Astrocyte (in vitro differentiated cells and primary cell): ENCODE measurements around the gene CDKAL1. TPM values are rescaled to one million over a fixed set of nuclear protein-coding genes. Genes with fewer than 3 reads are reported as not detected.

Experiments
- DNase-seq: peaks from one replicate; pipeline ENCODE4 v3.0.0-alpha.2; 2010; ENCODE audit warnings: low read depth
- FAIRE-seq: peaks from 2 replicates; lab custom pipeline; 2011; peaks lifted over from hg19 to GRCh38; lab: Jason Lieb, UNC
- H2AFZ ChIP-seq: 2 replicates; pipeline ENCODE4 v1.6.0; 2012; ENCODE audit warnings: low read depth, low read length, inconsistent platforms
- H3K27ac ChIP-seq: 2 replicates; pipeline ENCODE4 v1.5.1; 2011; ENCODE audit warnings: low read depth, low read length, inconsistent platforms
- H3K27me3 ChIP-seq: 2 replicates; pipeline ENCODE4 v1.6.0; 2011; ENCODE audit warnings: low read length, inconsistent platforms; ENCODE audit not compliant: insufficient read depth
- H3K36me3 ChIP-seq: 2 replicates; pipeline ENCODE4 v1.5.1; 2011; ENCODE audit warnings: low read length, inconsistent platforms; ENCODE audit not compliant: insufficient read depth
- H3K4me1 ChIP-seq: 2 replicates; pipeline ENCODE4 v1.5.1; 2011; ENCODE audit warnings: low read length, inconsistent platforms; ENCODE audit not compliant: insufficient read depth
- H3K4me2 ChIP-seq: 2 replicates; pipeline ENCODE4 v1.6.0; 2012; ENCODE audit warnings: low read length, inconsistent platforms
- H3K4me3 ChIP-seq: 2 replicates; pipeline ENCODE4 v1.5.1; 2011; ENCODE audit warnings: low read depth, mild to moderate bottlenecking, low read length, inconsistent platforms; ENCODE audit not compliant: insufficient read depth
- H3K79me2 ChIP-seq: 2 replicates; pipeline ENCODE4 v1.6.0; 2012; ENCODE audit warnings: mild to moderate bottlenecking, low read length, inconsistent platforms; ENCODE audit not compliant: insufficient read depth
- H3K9ac ChIP-seq: 2 replicates; pipeline ENCODE4 v1.6.0; 2012; ENCODE audit warnings: mild to moderate bottlenecking, low read length, inconsistent platforms
- H3K9me3 ChIP-seq: 2 replicates; pipeline ENCODE4 v1.5.1; 2012; ENCODE audit warnings: low read depth, mild to moderate bottlenecking, low read length, inconsistent platforms; ENCODE audit not compliant: insufficient read depth
- H4K20me1 ChIP-seq: 2 replicates; pipeline ENCODE4 v1.6.0; 2012; ENCODE audit warnings: low read length, inconsistent platforms; ENCODE audit not compliant: insufficient read depth
- H3K27ac Mint-ChIP-seq: one replicate; pipeline ENCODE4 v1.8.0; 2021; ENCODE audit warnings: mild to moderate bottlenecking, mixed read lengths; ENCODE audit not compliant: unreplicated experiment
- H3K27me3 Mint-ChIP-seq: one replicate; pipeline ENCODE4 v1.8.0; 2021; ENCODE audit warnings: low read depth, mixed read lengths; ENCODE audit not compliant: unreplicated experiment
- H3K36me3 Mint-ChIP-seq: one replicate; pipeline ENCODE4 v1.8.0; 2021; ENCODE audit warnings: low read depth, mixed read lengths; ENCODE audit not compliant: unreplicated experiment
- H3K4me1 Mint-ChIP-seq: one replicate; pipeline ENCODE4 v1.8.0; 2021; ENCODE audit warnings: low read depth, mixed read lengths; ENCODE audit not compliant: unreplicated experiment
- H3K4me3 Mint-ChIP-seq: one replicate; pipeline ENCODE4 v1.8.0; 2021; ENCODE audit warnings: mild to moderate bottlenecking, moderate library complexity, mixed read lengths; ENCODE audit not compliant: unreplicated experiment
- H3K9me3 Mint-ChIP-seq: one replicate; pipeline ENCODE4 v1.8.0; 2021; ENCODE audit warnings: mild to moderate bottlenecking, mixed read lengths; ENCODE audit not compliant: unreplicated experiment
- CTCF ChIP-seq: IDR thresholded peaks from 2 replicates; pipeline ENCODE4 v1.5.1; 2011; ENCODE audit warnings: low read depth, mild to moderate bottlenecking, inconsistent platforms, low read length, moderate library complexity; ENCODE audit not compliant: insufficient read depth
- EZH2 ChIP-seq: IDR thresholded peaks from 2 replicates; pipeline ENCODE4 v1.6.1; 2012; ENCODE audit warnings: mild to moderate bottlenecking, low read length, inconsistent platforms; ENCODE audit not compliant: insufficient read depth
- total RNA-seq: library from RNA; stranded (reverse); gene quantifications from 2 replicates; pipeline ENCODE4 v1.2.1, GENCODE V29; 2021

The CDKAL1 gene
- total RNA-seq, 1 donor from 2014 or later: 13.7 TPM

- H3K4me3 ChIP-seq: no peak overlapping the region
- no peak for FAIRE-seq
- H3K36me3 Mint-ChIP-seq: peaks cover 2% of the 10 kb centered on the region
Measured at GRCh38 chr6:20996099-20996498, 461.8 kb downstream of the CDKAL1 start.

GRCh38 chr6:20997143-20997769 is 463.0 kb downstream of the CDKAL1 start:
- FAIRE-seq: no peak
- Mint-ChIP-seq H3K4me1 (peaks cover 13% of the 10 kb centered on the region), H3K9me3 (no peaks in the 10 kb centered on the region), H3K27me3 (no peaks in the 10 kb centered on the region), H3K36me3 (peaks cover 2% of the 10 kb centered on the region), H3K4me3 (no peak overlapping the region), H3K27ac (no peak overlapping the region)
- Histone ChIP-seq H4K20me1 (no peaks in the 10 kb centered on the region), H2AFZ (no peak overlapping the region), H3K79me2 (no peaks in the 10 kb centered on the region), H3K36me3 (no peaks in the 10 kb centered on the region), H3K27me3 (no peaks in the 10 kb centered on the region), H3K4me1 (peaks cover 7% of the 10 kb centered on the region), H3K9ac (no peak overlapping the region), H3K27ac (no peak overlapping the region), H3K4me2 (no peak overlapping the region), H3K9me3 (no peaks in the 10 kb centered on the region), H3K4me3 (no peak overlapping the region)
- TF ChIP-seq CTCF (no peak), EZH2 (no peak)
- no peak for DNase-seq

More at GRCh38 chr6:20996099-20996498, 461.8 kb downstream of the CDKAL1 start:
- Mint-ChIP-seq H3K4me1 (peaks cover 11% of the 10 kb centered on the region), H3K9me3 (no peaks in the 10 kb centered on the region), H3K27ac (no peak overlapping the region), H3K4me3 (no peak overlapping the region), H3K27me3 (no peaks in the 10 kb centered on the region)
- Histone ChIP-seq H3K27me3 (no peaks in the 10 kb centered on the region), H3K27ac (no peak overlapping the region), H3K36me3 (no peaks in the 10 kb centered on the region), H3K79me2 (no peaks in the 10 kb centered on the region), H3K9me3 (no peaks in the 10 kb centered on the region), H3K9ac (no peak overlapping the region), H3K4me2 (no peak overlapping the region), H2AFZ (no peak overlapping the region), H4K20me1 (no peaks in the 10 kb centered on the region), H3K4me1 (peaks cover 7% of the 10 kb centered on the region)
- TF ChIP-seq EZH2: no peak
- TF ChIP-seq CTCF: no peak
- no peak for DNase-seq

GRCh38 chr6:20997770-20998147 is 463.5 kb downstream of the CDKAL1 start:
- no peaks in the 10 kb centered on the region for H4K20me1 ChIP-seq
- no peaks in the 10 kb centered on the region for H3K9me3 Mint-ChIP-seq
- no peaks in the 10 kb centered on the region for H3K27me3 Mint-ChIP-seq
- H3K9me3 ChIP-seq: no peaks in the 10 kb centered on the region
- H3K36me3 Mint-ChIP-seq: peaks cover 2% of the 10 kb centered on the region
- H3K4me3 Mint-ChIP-seq: no peak overlapping the region
- TF ChIP-seq CTCF: no peak
- no peak for TF ChIP-seq EZH2
- peaks cover 13% of the 10 kb centered on the region for H3K4me1 Mint-ChIP-seq
- H3K9ac ChIP-seq: no peak overlapping the region
- no peak overlapping the region for H3K27ac ChIP-seq
- no peaks in the 10 kb centered on the region for H3K36me3 ChIP-seq
- no peak for FAIRE-seq
- H3K27me3 ChIP-seq: no peaks in the 10 kb centered on the region
- no peak overlapping the region for H3K4me3 ChIP-seq
- peaks cover 7% of the 10 kb centered on the region for H3K4me1 ChIP-seq
- H3K4me2 ChIP-seq: no peak overlapping the region
- no peaks in the 10 kb centered on the region for H3K79me2 ChIP-seq
- H2AFZ ChIP-seq: no peak overlapping the region
- H3K27ac Mint-ChIP-seq: no peak overlapping the region
- DNase-seq: no peak
